ENCODE data around the gene ING2. TPM values are rescaled to one million over a fixed set of nuclear protein-coding genes. Genes with fewer than 3 reads are reported as not detected.
"Not testable (repeated sequence)": the region's sequence is repeated elsewhere in the genome, so short reads cannot be mapped to it uniquely, and the experiment has no call there.

Gene ING2, protein sequence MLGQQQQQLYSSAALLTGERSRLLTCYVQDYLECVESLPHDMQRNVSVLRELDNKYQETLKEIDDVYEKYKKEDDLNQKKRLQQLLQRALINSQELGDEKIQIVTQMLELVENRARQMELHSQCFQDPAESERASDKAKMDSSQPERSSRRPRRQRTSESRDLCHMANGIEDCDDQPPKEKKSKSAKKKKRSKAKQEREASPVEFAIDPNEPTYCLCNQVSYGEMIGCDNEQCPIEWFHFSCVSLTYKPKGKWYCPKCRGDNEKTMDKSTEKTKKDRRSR
- polyA plus RNA-seq (ENCODE audit: insufficient read length) = 26.2 TPM
- long read RNA-seq, donor 1, transcript ING2-201 (2 exons, 1,189 nt) = major isoform, 19 of 21 reads
- long read RNA-seq, donor 1, partial matches to known transcripts = 0 of 21 reads
- long read RNA-seq, donor 1, other reads (novel, unspliced or antisense) = 0 of 21 reads
- long read RNA-seq, donor 2, transcript ING2-201 (2 exons, 1,189 nt) = major isoform, 16 of 30 reads
- long read RNA-seq, donor 2, partial matches to known transcripts = 10 of 30 reads
- long read RNA-seq, donor 2, other reads (novel, unspliced or antisense) = 0 of 30 reads
- long read RNA-seq, donor 3, transcript ING2-202 (2 exons, 599 nt) = minor isoform, 9 of 32 reads
- long read RNA-seq, donor 3, transcript ING2-201 (2 exons, 1,189 nt) = major isoform, 15 of 32 reads
- long read RNA-seq, donor 3, partial matches to known transcripts = 8 of 32 reads
- long read RNA-seq, donor 3, other reads (novel, unspliced or antisense) = 0 of 32 reads
- long read RNA-seq, donor 4, partial matches to known transcripts = 0 of 5 reads
- long read RNA-seq, donor 4, other reads (novel, unspliced or antisense) = 0 of 5 reads
- long read RNA-seq, donor 5, transcript ING2-202 (2 exons, 599 nt) = minor isoform, 15 of 44 reads
- long read RNA-seq, donor 5, transcript ING2-201 (2 exons, 1,189 nt) = major isoform, 21 of 44 reads
- long read RNA-seq, donor 5, partial matches to known transcripts = 8 of 44 reads
- long read RNA-seq, donor 5, other reads (novel, unspliced or antisense) = 0 of 44 reads
- long read RNA-seq, donor 6, transcript ING2-201 (2 exons, 1,189 nt) = major isoform, 14 of 28 reads
- long read RNA-seq, donor 6, partial matches to known transcripts = 10 of 28 reads
- long read RNA-seq, donor 6, other reads (novel, unspliced or antisense) = 0 of 28 reads
- long read RNA-seq, donor 7, transcript ING2-201 (2 exons, 1,189 nt) = major isoform, 22 of 38 reads
- long read RNA-seq, donor 7, transcript ING2-202 (2 exons, 599 nt) = minor isoform, 16 of 38 reads
- long read RNA-seq, donor 7, partial matches to known transcripts = 0 of 38 reads
- long read RNA-seq, donor 7, other reads (novel, unspliced or antisense) = 0 of 38 reads
- long read RNA-seq, donor 8, partial matches to known transcripts = 0 of 6 reads
- long read RNA-seq, donor 8, other reads (novel, unspliced or antisense) = 0 of 6 reads

DNA sequence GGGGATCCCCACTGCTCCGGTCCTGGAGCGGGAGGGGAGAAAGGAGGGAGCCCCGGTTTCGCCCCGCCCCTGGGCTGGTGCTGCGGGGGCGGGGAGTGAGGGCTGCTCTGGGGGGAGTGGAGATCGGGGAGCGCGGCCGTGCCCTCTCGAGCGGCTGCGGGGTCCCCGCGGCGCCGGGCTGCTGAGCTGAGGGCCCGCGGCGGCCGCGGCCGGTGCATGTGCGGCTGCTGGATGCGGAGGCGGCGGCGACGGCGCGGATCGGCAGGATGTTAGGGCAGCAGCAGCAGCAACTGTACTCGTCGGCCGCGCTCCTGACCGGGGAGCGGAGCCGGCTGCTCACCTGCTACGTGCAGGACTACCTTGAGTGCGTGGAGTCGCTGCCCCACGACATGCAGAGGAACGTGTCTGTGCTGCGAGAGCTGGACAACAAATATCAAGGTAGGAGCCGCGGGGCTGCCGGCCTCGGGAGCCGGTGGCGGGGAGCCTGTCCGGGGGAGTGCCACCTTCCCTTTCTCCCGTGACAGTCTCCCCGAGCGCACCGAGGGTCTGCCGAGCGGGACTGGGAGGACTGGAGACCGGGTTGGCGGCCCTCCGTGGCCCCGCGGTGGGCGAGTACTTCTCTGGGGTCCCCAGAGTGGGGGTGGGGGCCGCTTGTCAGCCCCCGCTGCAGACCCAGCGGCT lies at the start of gene ING2:
ING2 (plus strand) TSS at position 129 of the 681 bp plus-strand sequence; CDS start at position 267, 138 bp downstream.
- peak; percentile 20 for DNase-seq

DNA sequence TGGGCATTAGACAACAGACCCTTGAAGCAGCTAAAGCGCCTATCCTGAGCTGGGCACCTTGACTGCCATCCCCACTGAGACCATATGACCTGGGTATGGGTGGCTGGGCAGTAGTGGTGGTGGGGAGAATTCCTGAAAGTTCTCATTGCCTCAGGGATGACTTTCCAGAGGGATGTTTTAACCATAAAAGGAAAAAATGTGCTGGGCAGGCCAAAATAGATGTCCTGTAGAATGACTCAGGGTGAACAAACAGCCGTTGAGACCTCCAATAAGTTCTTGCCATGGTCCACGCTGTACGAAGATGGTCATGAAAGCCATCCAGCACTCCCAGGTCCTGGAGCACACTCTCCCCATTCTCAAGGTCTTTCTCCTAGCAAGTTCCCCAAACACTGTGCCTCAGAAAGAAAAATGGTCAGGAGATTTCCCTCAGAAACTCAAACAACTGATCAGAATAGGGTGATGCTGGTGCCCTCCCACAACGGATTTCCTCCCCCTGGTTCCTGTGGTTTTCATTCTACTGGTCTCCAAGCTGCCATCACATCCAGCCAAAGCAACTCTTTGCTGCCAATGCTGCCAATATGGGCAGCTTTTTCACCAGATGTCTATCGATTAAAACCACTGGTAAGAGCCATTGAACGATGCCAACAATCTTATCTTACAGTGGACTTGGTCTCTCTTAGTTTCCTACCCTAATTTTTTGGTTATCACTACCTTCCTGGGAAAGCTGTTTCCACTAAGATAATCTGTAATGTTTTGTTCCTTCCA lies 49.2 kb upstream of the ING2 start:
- no peak for DNase-seq

DNA sequence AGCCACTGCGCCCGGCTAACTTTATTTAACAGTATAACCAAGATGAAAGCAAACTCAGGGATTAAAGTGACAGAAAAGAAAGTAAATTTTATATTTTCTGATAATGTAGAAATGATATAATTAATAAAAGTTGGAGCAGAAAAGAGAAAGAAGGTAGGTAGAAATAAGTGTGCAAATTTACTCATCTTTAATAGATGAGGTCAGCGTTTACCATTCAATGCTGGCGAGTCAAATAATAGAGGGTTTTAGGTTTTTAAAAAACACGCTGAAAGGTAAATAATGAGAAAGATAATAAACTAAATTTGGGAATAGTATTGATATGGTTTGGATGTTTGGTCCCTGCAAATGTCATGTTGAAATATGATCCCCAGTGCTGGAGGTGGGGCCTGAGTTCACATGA lies 46.9 kb upstream of the ING2 start:
- no peak for DNase-seq

DNA sequence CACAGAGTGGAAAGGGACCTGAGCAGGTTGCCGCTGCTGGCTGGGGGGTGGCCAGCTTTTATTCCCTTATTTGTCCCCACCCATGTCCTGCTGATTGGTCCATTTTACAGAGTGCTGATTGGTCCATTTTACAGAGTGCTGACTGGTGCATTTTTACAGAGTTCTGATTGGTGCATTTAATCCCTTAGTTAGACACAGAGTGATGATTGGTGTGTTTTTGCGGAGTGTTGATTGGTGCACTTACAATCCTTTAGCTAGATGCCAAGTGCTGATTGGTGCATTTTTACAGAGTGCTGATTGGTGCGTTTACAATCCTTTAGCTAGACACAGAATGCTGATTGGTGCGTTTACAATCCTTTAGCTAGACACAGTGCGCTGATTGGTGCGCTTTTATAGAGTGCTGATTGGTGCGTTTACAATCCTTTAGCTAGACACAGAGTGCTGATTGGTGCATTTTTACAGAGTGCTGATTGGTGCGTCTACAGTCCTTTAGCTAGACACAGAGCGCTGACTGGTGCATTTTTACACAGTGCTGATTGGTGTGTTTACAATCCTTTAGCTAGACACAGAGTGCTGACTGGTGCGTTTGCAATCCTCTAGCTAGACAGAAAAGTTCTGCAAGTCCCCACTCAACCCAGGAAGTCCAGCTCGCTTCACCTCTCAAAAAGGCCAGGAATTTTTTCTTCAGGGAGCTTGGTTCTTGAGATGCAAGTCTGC lies 40.8 kb upstream of the ING2 start:
- not testable (repeated sequence) for DNase-seq

DNA sequence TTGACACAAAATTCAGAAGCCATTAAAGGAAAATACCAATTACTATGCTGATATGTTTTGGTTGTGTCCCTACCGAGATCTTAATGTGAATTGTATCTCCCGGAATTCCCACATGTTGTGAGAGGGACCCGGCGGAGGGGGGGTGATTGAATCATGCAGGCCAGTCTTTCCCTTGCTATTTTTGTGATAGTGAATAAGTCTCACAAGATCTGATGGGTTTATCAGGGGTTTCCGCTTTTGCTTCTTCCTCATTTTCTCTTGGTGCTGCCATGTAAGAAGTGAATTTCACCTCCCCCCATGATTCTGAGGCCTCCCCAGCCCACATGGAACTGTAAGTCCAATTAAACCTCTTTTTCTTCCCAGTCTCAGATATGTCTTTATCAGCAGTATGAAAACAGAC lies 39.0 kb upstream of the ING2 start:
- DNase-seq = not testable (repeated sequence)

DNA sequence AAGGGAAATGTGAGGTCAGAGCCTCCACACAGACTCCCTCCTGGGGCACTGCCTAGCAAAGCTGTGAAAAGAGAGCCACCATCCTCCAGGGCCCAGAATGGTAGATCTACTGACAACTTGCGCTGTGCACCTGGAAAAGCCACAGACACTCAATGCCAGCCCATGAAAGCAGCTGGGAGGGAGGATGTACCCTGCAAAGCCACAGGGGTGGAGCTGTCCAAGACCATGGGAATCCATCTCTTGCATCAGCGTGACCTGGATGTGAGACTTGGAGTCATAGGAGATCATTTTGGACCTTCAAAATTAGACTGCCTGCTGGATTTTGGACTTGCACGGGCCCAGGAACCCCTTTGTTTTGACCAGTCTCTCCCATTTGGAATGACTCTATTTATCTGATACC lies 37.6 kb upstream of the ING2 start:
- DNase-seq = no peak

DNA sequence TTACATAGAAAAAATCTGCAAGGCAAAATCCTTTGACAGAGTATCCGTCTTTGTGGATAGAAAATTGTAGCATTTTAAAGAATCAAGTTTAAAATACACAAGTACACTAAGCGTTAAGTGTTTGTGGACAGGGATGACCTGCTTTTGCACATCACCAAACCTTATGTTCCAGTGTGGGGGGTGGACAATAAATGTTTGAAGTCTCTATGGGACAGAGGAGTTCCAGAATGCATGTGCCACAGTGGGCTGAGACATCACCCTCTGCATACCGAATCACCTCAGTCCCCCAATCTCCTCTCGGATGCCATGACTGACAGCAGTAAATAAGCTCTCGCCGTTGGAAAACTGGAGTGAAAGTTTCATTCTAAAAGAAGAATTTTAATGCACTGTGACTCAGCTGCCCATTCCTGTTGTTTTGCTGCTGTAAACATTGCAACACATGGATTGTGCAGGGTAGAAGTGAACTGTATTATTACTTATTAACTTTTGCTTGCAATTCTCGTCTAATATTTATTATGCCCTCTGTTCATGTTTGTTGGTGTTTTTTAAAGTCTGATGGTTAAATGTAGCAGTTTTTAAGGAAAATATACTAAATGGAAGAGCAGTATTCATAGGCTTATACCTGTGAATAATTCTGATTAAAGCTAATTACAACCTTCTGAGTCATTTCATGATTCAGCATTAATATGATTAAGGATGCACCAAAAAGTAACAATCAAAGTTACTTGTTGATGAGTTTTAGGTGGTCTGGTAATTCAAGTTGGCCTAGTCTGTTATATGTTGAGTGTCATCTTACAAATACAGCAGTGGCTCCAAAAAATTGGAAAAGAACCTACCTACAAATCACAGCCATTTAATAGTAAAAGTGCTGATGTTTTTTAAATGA lies 36.4 kb upstream of the ING2 start:
- DNase-seq = no peak

DNA sequence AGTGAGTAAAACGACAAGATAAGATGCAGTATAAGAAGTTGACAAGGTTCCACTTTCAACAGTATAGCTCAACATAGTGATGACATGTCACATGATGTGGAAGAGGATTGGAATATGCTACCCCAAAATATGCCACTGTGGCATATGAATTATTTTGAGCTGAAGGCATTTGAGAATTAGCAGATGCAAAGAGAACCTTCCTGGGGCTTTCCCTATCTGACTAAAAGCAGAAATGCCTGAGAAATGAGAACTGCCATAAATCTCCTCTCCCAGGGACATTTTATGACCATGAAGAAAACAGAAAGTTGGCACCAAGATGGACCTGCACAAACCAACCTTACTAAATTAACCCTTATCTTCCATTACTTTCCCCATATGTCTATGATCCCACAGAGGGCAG lies 35.6 kb upstream of the ING2 start:
- no peak for DNase-seq

DNA sequence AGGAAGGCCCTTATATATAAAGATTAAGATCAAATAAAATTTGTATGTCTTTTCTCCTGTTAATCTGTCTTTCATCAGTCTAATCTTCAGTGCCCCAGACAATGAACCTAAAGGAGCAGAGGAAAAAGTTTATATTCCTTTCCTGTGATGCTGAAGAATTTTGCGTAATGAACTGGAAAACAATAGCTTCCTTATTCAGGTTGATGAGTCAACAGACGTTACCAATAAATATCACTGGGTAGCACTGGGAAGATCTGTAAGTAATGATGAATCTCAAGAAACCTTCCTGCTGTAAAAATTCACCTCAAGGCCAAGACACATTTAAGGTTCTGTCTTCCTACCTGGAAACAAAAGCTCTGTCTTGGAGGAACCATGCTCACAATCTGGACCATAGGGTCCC lies 34.9 kb upstream of the ING2 start:
- DNase-seq = no peak

DNA sequence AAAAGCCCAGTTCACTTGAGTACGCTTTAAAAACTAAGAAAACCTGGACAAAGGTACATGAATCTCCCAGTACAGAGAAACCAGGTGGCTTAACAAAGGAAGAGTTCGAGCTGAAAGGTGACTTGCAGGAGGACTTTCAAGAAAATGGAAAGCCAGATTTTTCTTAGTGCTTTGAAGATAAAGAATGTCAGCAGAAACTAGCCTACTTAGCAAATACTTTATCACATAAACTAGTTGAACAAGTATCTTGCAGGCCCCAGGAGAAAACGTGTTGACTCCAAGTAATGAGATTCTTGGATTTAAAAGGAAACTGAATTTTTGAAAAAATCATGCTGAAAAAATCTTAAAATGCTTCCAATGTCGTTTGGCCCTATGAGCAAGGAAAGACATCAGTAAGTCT lies 34.0 kb upstream of the ING2 start:
- DNase-seq = no peak

DNA sequence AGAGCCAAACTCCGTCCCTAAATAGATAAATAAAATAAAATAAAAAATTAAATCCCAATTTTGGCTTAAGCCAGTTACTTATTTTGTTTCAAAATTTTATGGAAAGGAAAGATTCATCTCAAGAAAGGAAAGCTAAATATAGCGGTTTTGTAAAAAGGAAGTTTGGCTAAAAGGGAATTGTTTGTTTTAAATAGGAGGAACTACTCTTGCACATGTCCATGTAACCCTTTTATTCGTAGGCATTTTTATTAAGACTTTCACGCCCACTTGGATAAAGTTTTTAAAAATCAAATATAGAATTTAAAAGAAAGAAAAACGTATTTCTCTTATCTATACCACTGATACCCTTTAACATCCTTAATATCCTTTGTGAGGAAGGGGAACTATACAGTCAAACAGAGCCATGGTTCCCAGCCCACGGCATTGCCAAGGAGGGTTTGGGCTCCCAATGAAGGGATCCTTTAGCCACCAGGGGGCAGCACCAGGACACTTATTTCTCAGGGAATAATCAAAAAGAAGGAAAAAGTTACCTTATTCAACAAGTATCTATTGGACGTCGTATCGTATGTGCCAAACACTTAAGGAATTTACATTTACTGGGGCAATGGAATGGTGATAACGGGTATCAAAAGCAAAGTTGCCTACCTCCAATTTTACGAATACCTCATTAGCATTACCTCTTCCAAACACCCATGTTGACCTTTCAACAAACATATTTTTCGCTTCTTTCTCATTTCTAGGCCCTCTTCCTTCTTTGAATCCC lies 32.7 kb upstream of the ING2 start:
- DNase-seq = peak; percentile 84

DNA sequence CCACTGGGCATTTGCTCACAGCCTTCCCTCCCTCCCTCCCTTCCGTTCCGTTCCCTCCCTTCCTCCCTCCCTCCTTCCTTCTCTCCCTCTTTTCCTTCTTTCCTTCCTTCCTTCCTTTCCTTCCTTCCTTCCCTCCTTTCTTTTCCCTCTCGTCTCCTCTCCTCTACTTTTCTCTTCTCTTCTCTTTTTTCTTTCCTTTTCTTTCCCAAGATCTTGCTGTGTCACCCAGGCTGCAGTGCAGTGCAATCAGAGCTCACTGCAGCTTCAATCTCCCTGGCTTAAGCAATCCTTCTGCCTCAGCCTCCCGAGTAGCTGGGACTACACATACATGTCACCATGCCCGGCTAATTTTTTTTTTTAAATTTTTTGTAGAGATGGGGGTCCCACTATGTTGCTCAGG lies 26.7 kb upstream of the ING2 start:
- no peak for DNase-seq

DNA sequence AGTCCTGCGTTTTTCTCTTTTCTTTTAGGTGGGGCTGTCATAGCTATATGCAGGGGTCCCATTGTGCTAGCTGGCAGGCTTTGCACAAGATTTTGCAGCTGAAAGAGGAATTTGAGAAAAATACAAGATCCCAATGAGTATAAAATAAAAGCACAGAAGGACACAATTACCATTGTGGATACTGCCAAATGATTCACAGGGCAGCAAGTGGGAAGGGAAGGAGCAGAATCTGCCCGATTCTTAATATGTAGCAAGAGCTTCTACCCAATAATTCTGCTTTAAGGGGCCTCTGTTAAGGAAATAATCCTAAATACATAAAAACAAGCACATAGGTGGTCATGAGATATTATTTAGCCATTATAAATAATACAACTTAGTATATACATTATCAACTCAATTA lies 25.9 kb upstream of the ING2 start:
- no peak for DNase-seq

DNA sequence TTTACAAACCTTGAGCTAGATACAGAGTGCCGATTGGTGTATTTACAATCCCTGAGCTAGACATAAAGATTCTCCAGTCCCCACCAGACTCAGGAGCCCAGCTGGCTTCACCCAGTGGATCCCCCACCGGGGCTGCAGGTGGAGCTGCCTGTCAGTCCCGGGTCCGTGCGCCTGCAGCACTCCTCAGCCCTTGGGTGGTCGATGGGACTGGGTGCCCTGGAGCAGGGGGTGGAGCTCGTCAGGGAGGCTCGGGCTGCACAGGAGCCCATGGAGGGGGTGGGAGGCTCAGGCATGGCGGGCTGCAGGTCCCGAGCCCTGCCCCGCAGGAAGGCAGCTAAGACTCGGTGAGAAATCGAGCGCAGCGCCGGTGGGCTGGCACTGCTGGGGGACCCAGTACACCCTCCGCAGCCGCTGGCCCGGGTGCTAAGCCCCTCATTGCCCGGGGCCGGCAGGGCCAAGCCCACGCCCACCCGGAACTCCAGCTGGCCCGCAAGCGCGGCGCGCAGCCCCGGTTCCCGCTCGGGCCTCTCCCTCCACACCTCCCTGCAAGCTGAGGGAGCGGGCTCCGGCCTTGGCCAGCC lies 22.3 kb upstream of the ING2 start:
- not testable (repeated sequence) for DNase-seq

DNA sequence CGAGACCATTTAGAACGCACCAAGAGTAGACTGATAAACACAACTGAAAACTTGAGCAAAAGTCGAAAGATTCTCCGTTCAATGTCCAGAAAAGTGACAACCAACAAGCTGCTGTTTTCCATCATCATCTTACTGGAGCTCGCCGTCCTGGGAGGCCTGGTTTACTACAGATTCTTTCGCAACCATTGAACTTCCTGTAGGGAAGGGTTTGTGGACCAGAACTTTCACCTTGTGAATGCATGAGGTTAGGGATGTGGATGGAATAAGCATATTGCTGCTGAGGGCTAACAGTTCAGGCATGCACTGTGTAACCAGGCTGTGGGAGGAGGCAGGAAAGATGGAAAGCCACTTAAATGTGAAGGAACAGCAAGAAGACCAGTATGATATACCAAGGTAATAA lies 20.9 kb upstream of the ING2 start:
- no peak for DNase-seq

DNA sequence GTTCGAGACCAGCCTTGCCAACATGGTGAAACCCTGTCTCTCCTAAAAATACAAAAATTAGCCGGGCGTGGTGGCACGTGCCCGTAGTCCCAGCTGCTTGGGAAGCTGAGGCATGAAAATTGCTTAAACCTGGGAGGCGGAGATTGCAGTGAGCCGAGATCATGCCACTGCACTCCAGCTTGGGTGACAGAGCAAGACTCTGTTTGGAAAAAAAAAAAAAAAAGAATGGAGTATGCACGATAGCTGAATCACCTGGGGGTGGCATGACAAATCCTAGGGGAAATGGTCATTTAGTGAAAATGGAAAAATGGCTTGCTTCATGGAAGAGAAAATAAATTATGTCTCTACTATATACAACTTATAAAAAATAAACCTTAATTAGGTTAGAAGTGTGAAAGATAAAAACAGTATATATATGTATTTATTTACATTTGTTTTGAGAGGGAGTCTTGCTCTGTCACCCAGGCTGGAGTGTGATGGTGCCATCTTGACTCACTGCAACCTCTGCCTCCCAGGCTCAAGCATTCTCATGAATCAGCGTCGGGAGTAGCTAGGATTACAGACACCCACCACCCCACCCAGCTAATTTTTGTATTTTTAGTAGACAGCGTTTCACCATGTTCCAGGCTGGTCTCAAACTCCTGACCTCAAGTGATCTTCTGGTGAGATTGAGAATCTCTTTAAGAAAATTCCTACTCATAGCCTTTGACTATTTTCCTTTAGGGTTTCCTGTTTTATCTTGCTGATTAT lies 19.3 kb upstream of the ING2 start:
- DNase-seq = no peak

DNA sequence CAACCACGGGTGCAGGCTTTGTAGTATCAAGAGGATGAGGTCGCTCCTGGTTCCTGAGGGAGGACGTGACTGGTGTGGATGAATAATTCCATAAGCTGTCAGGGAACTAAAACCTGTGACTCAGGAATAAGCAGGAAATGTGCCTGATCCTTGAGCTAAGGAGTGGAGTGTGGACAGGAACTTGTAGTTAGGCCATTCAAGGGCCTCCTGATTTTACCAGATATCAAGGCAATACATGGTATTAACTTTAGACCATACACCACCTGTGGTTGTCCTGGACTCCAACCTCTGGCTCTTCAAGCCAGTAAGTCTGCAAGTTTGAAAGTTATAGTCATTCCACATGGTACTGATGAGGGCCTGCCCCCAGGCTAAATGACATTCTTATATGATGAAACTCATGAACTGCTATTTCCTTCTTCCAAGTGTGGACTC lies 12.1 kb upstream of the ING2 start:
- no peak for DNase-seq

All from left kidney (tissue), 8 donors.